Measurements from ENCODE around the gene PPP1CA. TPM values are rescaled to one million over a fixed set of nuclear protein-coding genes. Genes with fewer than 3 reads are reported as not detected.

PPP1CA gene
- total RNA-seq, 1 donor: 129 TPM

GRCh38 chr11:67354075-67355022, 47.3 kb downstream of the PPP1CA start:
- TF ChIP-seq, protein P1, sequence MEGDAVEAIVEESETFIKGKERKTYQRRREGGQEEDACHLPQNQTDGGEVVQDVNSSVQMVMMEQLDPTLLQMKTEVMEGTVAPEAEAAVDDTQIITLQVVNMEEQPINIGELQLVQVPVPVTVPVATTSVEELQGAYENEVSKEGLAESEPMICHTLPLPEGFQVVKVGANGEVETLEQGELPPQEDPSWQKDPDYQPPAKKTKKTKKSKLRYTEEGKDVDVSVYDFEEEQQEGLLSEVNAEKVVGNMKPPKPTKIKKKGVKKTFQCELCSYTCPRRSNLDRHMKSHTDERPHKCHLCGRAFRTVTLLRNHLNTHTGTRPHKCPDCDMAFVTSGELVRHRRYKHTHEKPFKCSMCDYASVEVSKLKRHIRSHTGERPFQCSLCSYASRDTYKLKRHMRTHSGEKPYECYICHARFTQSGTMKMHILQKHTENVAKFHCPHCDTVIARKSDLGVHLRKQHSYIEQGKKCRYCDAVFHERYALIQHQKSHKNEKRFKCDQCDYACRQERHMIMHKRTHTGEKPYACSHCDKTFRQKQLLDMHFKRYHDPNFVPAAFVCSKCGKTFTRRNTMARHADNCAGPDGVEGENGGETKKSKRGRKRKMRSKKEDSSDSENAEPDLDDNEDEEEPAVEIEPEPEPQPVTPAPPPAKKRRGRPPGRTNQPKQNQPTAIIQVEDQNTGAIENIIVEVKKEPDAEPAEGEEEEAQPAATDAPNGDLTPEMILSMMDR (IDR thresholded peaks at IDR 0.05; ENCODE audit: insufficient read depth, low read length): peak; percentile 35
- peak overlapping the region; percentile 46 for H3K4me3 ChIP-seq (ENCODE audit: low read depth, low read length)
- peak; percentile 95 for DNase-seq (ENCODE audit: low read depth)

DNA sequence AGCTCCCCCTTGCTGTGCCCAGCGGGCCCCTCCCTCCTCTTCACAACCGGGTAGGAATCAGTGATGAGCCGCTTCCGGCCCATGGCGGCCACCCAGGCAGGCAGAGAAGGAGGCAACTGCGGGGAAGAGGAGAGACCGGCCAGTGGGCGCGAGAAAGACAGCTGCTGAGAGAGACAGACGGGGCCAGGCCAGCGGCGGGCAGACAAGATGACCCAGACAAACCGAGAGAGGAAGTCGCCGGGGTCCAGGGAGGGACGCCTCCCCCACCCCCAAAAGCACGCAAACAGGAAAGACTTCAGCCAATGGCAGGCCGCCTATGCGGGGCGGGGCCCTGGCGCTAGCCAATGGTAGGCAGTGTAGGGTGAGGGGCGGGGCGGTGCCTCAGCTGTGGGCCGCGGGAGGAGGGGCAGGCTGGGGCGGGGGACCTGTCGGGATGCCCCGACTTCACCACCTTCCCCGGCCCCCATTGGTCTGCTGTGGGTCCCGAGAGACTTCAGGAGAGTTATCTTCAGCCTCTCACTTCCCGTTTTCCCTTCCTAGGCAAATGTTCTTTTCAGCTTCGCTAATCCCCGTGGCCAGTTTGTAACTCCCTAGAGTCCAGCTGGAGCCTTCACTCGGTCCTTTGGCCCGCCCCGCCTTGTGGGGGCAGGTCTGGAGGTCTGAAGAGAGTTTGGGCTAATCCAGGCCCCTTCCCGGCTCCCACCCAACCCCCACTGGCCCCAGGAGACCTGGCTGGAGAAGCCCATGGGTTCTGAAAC, 48.2 kb downstream of the PPP1CA start, which contains the start of gene POLD4:
Gene POLD4 (minus strand): TSS at position 230 of the 758 bp plus-strand sequence. CDS start 147 bp downstream, at position 83.
- H3K4me3 ChIP-seq (ENCODE audit: low read depth, low read length): peak within 1 kb of the TSS; percentile 89
- DNase-seq (ENCODE audit: low read depth): peak; percentile 96
- TF ChIP-seq, protein P1 (IDR thresholded peaks at IDR 0.05; ENCODE audit: insufficient read depth, low read length): no peak

GRCh38 chr11:67352546-67353316, 48.9 kb downstream of the PPP1CA start:
- DNase-seq (ENCODE audit: low read depth): no peak
- TF ChIP-seq, protein P1 (IDR thresholded peaks at IDR 0.05; ENCODE audit: insufficient read depth, low read length): no peak
- peak overlapping the region; percentile 89 for H3K4me3 ChIP-seq (ENCODE audit: low read depth, low read length)

DNA sequence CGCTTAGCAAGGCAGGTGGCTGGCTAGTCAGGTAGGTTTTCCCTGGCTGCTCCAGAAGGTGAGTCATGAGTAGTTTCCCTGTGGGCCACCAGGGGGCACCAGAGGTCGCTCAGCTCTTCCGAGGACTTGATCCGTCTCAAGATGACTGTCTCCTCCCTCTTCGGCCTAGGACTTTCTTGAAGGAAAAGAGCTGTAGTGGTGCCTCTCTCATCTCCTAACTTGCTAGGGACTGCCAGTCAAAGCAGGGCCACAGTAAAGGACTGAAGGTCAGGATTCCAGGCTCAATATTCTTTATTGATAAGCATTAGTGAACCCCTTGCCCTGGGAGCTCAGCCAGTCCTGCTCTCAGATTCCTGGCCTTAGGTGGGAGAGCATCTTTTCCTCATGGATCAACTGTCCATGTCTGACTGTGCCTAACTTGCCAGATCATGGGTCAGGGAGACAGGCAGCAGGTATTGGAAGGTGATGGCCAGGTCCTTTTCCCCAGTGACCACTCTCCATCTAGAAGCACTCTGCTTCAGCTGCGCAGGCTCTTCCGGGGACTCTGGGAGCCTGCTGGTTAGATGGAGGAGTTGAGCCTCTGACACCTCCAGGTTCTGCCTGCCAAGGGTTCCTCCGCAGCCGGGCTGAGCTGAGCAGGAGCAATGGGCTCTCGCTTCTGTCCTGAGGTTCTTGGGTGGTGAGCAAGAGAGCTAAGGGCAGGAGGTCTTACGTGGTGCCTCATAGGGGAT, 50.2 kb downstream of the PPP1CA start:
- TF ChIP-seq, protein P1 (IDR thresholded peaks at IDR 0.05; ENCODE audit: insufficient read depth, low read length): peak; percentile 91
- DNase-seq (ENCODE audit: low read depth): peak; percentile 88
- peak overlapping the region; percentile 45 for H3K4me3 ChIP-seq (ENCODE audit: low read depth, low read length)

- no peak overlapping the region for H3K4me3 ChIP-seq (ENCODE audit: low read depth, low read length)
- TF ChIP-seq, protein P1 (IDR thresholded peaks at IDR 0.05; ENCODE audit: insufficient read depth, low read length): no peak
- no peak for DNase-seq (ENCODE audit: low read depth)
Observed at GRCh38 chr11:67349928-67350465, 51.7 kb downstream of the PPP1CA start.

Measured in fibroblast of the aortic adventitia (primary cell).